ENCODE measurements around the gene PGBD1.

DNA sequence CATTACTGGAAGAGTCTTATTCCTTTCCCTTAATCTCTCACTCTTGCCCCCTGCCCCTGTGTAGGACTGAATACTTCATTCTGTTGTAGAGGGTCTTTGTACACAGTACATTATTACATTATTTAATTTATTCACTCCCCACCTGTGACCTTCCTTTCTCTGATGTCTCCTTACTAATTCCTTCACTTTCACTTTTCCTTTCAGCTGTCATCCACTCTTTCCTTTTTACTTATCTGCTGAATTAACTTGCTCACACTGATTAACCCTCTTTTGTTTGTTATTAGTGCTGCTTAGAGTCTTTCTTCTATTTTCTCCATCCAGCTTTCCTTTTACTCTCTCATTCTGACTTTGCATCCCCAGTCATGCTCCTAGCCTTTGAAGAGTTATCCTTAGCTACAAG is 6.5 kb upstream of the PGBD1 start:
- TF ChIP-seq, protein P1, sequence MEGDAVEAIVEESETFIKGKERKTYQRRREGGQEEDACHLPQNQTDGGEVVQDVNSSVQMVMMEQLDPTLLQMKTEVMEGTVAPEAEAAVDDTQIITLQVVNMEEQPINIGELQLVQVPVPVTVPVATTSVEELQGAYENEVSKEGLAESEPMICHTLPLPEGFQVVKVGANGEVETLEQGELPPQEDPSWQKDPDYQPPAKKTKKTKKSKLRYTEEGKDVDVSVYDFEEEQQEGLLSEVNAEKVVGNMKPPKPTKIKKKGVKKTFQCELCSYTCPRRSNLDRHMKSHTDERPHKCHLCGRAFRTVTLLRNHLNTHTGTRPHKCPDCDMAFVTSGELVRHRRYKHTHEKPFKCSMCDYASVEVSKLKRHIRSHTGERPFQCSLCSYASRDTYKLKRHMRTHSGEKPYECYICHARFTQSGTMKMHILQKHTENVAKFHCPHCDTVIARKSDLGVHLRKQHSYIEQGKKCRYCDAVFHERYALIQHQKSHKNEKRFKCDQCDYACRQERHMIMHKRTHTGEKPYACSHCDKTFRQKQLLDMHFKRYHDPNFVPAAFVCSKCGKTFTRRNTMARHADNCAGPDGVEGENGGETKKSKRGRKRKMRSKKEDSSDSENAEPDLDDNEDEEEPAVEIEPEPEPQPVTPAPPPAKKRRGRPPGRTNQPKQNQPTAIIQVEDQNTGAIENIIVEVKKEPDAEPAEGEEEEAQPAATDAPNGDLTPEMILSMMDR (IDR thresholded peaks at IDR 0.05): no peak
- TF ChIP-seq POLR2A (IDR thresholded peaks at IDR 0.05): no peak
